NT2/D1 (cell line): ENCODE data around the gene HFM1.

Source experiments
- SUZ12 ChIP-seq: IDR thresholded peaks from 2 replicates; pipeline ENCODE4 v1.6.1; 2011; ENCODE audit not compliant: insufficient read length, insufficient read depth; ENCODE audit errors: extremely low read depth
- YY1 ChIP-seq: IDR thresholded peaks from 2 replicates; pipeline ENCODE4 v1.6.1; 2011; ENCODE audit not compliant: insufficient read length, insufficient read depth
- ZNF274 ChIP-seq: IDR thresholded peaks from 2 replicates; pipeline ENCODE4 v1.6.1; 2011; ENCODE audit warnings: mild to moderate bottlenecking, low read depth, low read length

DNA sequence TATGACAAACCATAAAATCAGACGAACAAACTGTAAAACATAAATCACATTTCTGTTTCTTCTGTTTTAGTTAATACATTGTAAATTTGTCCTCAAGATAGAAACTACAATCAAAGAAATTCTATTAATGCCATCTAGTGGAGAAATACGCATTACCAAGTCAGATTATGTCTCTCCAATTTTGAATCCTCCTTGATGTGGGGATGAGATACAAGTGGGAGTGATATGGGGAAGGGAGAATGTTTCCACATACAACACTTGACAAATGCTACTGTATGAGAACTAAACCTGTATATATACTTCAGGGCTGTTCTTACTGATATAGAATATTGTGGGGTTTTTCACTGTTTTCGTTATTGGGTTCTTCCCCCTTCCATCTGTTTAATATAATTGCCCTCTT is 2.6 kb downstream of the HFM1 start:
- TF ChIP-seq ZNF274, result no peak
- TF ChIP-seq SUZ12, result no peak
- no peak for TF ChIP-seq YY1
